ENCODE results near the gene BRCA1. TPM values are rescaled to one million over a fixed set of nuclear protein-coding genes. Genes with fewer than 3 reads are reported as not detected.
"Not testable (repeated sequence)": the region's sequence is repeated elsewhere in the genome, so short reads cannot be mapped to it uniquely, and the experiment has no call there.

BRCA1 gene
- polyA plus RNA-seq, 2 of the 4 experiments (the other 2 are of a cell fraction) = 41.0 to 71.8 TPM

- TF ChIP-seq CTCF (IDR thresholded peaks at IDR 0.05) (no peak), MAZ (IDR thresholded peaks at IDR 0.05; ENCODE audit: borderline replicate concordance, low read depth, low read length) (no peak), GATA3 (IDR thresholded peaks at IDR 0.05; ENCODE audit: borderline replicate concordance) (no peak)
Measured at GRCh38 chr17:43170140-43170765, 45.1 kb upstream of the BRCA1 start (continued).

- Histone ChIP-seq H3K4me3 (peak overlapping the region; percentile 74), H3K27ac (peak overlapping the region; percentile 72 to 90), H3K4me2 (peak overlapping the region; percentile 95), H3K9me3 (no peaks in the 10 kb centered on the region), H3K4me1 (peaks cover 31% of the 10 kb centered on the region)
- POLR2A ChIA-PET = interaction anchor here (1.0 to 2.2 kb wide), 5 partner anchors 42 to 171 kb away, joined by 3 to 10 read pairs (median 4); partner anchors contain the start of genes BRCA1, RPL27 and TMEM106A
- TF ChIP-seq, protein P1, sequence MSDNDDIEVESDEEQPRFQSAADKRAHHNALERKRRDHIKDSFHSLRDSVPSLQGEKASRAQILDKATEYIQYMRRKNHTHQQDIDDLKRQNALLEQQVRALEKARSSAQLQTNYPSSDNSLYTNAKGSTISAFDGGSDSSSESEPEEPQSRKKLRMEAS (IDR thresholded peaks at IDR 0.05) = peak; percentile 75
- TF ChIP-seq ELK1 (IDR thresholded peaks at IDR 0.05; ENCODE audit: low read depth, low read length) (no peak), E2F6 (IDR thresholded peaks at IDR 0.05; ENCODE audit: borderline replicate concordance, low read depth) (peak; percentile 55), GATA3 (IDR thresholded peaks at IDR 0.05; ENCODE audit: borderline replicate concordance) (peak; percentile 52; the same call in 1 of the 2 replicates), BHLHE40 (IDR thresholded peaks at IDR 0.05; ENCODE audit: low read depth, low read length) (peak; percentile 58)
- FAIRE-seq = no peak
- CTCF ChIA-PET = interaction anchor here (1.0 to 1.7 kb wide), 3 partner anchors 34 to 147 kb away, joined by 3 to 8 read pairs (median 3); partner anchors contain the start of gene VAT1
- peak; percentile 52 to 62 for DNase-seq (ENCODE audit: low read depth in 1 of 2, low spot score in 1 of 2)
- WGBS (ENCODE audit: missing lambda C conversion rate) = under 1% methylated on average over 26 of the region's 29 CpGs
- peak; percentile 56 to 61 for ATAC-seq
Measured at GRCh38 chr17:43169561-43170139, 44.5 kb upstream of the BRCA1 start.

- peaks cover 14% of the 10 kb centered on the region; the same call in 2 of the 3 replicates for H3K4me1 ChIP-seq
- CTCF ChIA-PET; FAIRE-seq; ATAC-seq; H3K4me3 ChIP-seq; POLR2A ChIA-PET; H3K27ac ChIP-seq; H3K9me3 ChIP-seq; H3K4me2 ChIP-seq; DNase-seq (ENCODE audit: low read depth in 1 of 2, low spot score in 1 of 2): not testable (repeated sequence)
Measured at GRCh38 chr17:43165971-43166370, 40.8 kb upstream of the BRCA1 start.

GRCh38 chr17:43159957-43160356 is 34.8 kb upstream of the BRCA1 start:
- not testable (repeated sequence) for H3K4me1 ChIP-seq, ATAC-seq
- 91% methylated on average over 8 of the region's 8 CpGs for WGBS (ENCODE audit: missing lambda C conversion rate)

GRCh38 chr17:43159232-43159631 is 34.1 kb upstream of the BRCA1 start:
- POLR2A ChIA-PET; H3K9me3 ChIP-seq; H3K4me2 ChIP-seq; FAIRE-seq; H3K27ac ChIP-seq; H3K4me1 ChIP-seq; DNase-seq (ENCODE audit: low read depth in 1 of 2, low spot score in 1 of 2); H3K4me3 ChIP-seq; ATAC-seq: not testable (repeated sequence)
- CTCF ChIA-PET = interaction anchor here (0.7 kb wide), 1 partner anchor 10 kb away, joined by 3 read pairs; no protein-coding TSS in a partner anchor
- 83% methylated on average over 15 of the region's 25 CpGs for WGBS (ENCODE audit: missing lambda C conversion rate)

More at GRCh38 chr17:43159957-43160356, 34.8 kb upstream of the BRCA1 start:
- POLR2A ChIA-PET; H3K4me3 ChIP-seq; H3K9me3 ChIP-seq; DNase-seq (ENCODE audit: low read depth in 1 of 2, low spot score in 1 of 2); H3K27ac ChIP-seq; H3K4me2 ChIP-seq; FAIRE-seq: not testable (repeated sequence)
- CTCF ChIA-PET = interaction anchor here (0.7 kb wide), 1 partner anchor 9 kb away, joined by 3 read pairs; no protein-coding TSS in a partner anchor
